Right lobe of liver (tissue), 6 donors: Measurements from ENCODE around the gene TIGD2. TPM values are rescaled to one million over a fixed set of nuclear protein-coding genes. Genes with fewer than 3 reads are reported as not detected.

ENCODE experiments used
- ATAC-seq, 4 donors: fragments of 200-7000 bp; cut with Tn5 transposase; one replicate each; pipeline ENCODE4 v1.9.1; 2020; ENCODE audit warnings: mild to moderate bottlenecking in 4 of 4, moderate library complexity in 4 of 4
- DNase-seq, 3 donors: peaks; one replicate each; pipeline ENCODE4 v3.0.0-alpha.2; 2020
- H3K27ac ChIP-seq, 3 donors: fragments of 200-600 bp; one replicate each; pipeline ENCODE4 v1.8.0; 2022
- H3K27me3 ChIP-seq, 2 donors: fragments of 200-600 bp; one replicate each; pipeline ENCODE4 v1.8.0; 2022
- H3K36me3 ChIP-seq, 4 donors: fragments of 200-600 bp; sonication (generic) in 1 of 4; one replicate each; pipeline versions ENCODE4 v1.5.1 to v1.8.0; 2017 to 2022; ENCODE audit warnings: control low read depth in 1 of 4
- H3K4me1 ChIP-seq, 4 donors: fragments of 200-600 bp; sonication (generic) in 1 of 4; one replicate each; pipeline versions ENCODE4 v1.5.1 to v1.8.0; 2017 to 2022; ENCODE audit warnings: control low read depth in 1 of 4
- H3K4me3 ChIP-seq, 3 donors: fragments of 200-600 bp; one replicate each; pipeline ENCODE4 v1.8.0; 2022
- H3K9me3 ChIP-seq, 4 donors: fragments of 200-600 bp; sonication (generic) in 1 of 4; one replicate each; pipeline versions ENCODE4 v1.5.1 to v1.8.0; 2017 to 2022; ENCODE audit warnings: control low read depth in 1 of 4
- CTCF ChIP-seq, 4 donors: fragments of 200-600 bp in 3 of 4; fragments of 450-650 bp in 1 of 4; IDR thresholded peaks; one replicate each; pipeline versions ENCODE4 v1.5.1 to v1.8.0; 2016 to 2022; ENCODE audit warnings: antibody characterized with exemption in 4 of 4, mild to moderate bottlenecking in 2 of 4
- POLR2A ChIP-seq: fragments of 450-650 bp; IDR thresholded peaks from one replicate; pipeline ENCODE4 v1.6.1; 2017; ENCODE audit warnings: antibody characterized with exemption, mild to moderate bottlenecking
- WGBS: methylation state at CpG from one replicate; pipeline ENCODE4 v1.1.6; 2018; ENCODE audit warnings: low coverage, low lambda C conversion rate; ENCODE audit not compliant: insufficient coverage; ENCODE audit errors: missing lambda C conversion rate; 5-methylcytosine and 5-hydroxymethylcytosine counted together
- intact Hi-C, 2 donors: fragments of 100-400 bp; cut with DNase I; formaldehyde crosslinking; loops; one replicate each; pipeline versions ENCODE4 v1.11.2 to v1.14.1; 2022
- long read RNA-seq: library from polyadenylated mRNA; unstranded; transcript quantifications from one replicate; pipeline ENCODE4 v2.0.0, GENCODE V29; 2019
- total RNA-seq, 6 experiments: library from RNA; depleted of rRNA in 2 of 6; stranded (reverse); fragments of >200 nt in 2 of 6; fragmentation: NEBNext Ultra II Directional in 3 of 6; extraction: Animal tissue kit (Norgen Biotek cat#: 25700) in 3 of 6; gene quantifications; one replicate each; pipeline versions ENCODE4 v1.1.0 to v1.2.4, GENCODE V29; 2016 to 2023
- donor health status: DM: no; HTN: yes; CAD: no.
- donor health status: DM: no; HTN: no; CAD: no.
- donor health status: DM: no; HTN: no; CAD: no.
- donor health status: DM: no; HTN: yes; CAD: no.
- donor health status: DM: no; HTN: yes; CAD: no.

The TIGD2 gene
- total RNA-seq, result 10 to 100 TPM in 5 of 6 experiments, 1 to 10 TPM in 1; 8.5 to 16.8 (median 13.8) TPM
- long read RNA-seq, partial matches to known transcripts, result 0 of 4 reads
- long read RNA-seq, other reads (novel, unspliced or antisense), result 0 of 4 reads

GRCh38 chr4:89110986-89111832 lies at the start of gene TIGD2:
Gene TIGD2 (plus strand): TSS chr4:89111533. CDS start chr4:89112975, 1,442 bp downstream.
- H3K36me3 ChIP-seq, result no peaks in the 10 kb centered on the region
- H3K27me3 ChIP-seq, result no peaks in the 10 kb centered on the region
- DNase-seq, result peak; percentile 92 to 93 (median 92)
- intact Hi-C loops, result no loop called here
- no peaks in the 10 kb centered on the region for H3K9me3 ChIP-seq
- 0% methylated on average over 8 of the region's 101 CpGs for WGBS
- peak; percentile 83 to 95 (median 88) for ATAC-seq
- peak; percentile 83 to 88 (median 86) for TF ChIP-seq CTCF (IDR thresholded peaks at IDR 0.05)
- peak; percentile 94 for TF ChIP-seq POLR2A
- peak within 1 kb of the TSS; percentile 77 to 90 (median 85) for H3K4me3 ChIP-seq
- peaks cover 0 to 36% (median 13%) of the 10 kb centered on the region in 4 donors for H3K4me1 ChIP-seq
- peak within 1 kb of the TSS; percentile 83 to 95 (median 92) for H3K27ac ChIP-seq

DNA sequence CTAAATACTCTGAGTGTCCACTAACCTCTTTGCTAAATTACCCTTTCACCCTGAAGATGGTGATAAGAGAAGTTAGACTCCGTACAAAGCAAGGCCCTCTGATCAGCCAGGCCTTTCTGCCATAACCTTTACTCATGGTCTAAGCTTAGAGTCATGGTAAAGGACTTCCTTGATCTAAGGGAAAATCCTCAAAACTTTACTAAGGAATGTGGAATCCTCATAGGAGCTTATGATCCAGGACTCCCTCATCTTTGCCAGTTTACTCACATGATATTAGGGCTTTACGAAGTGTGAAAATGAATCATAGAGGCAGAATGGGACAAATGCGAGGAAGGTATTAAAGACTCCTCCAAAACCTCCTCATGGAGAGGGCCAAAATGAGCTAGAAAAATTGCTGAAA lies 46.5 kb upstream of the TIGD2 start:
- no peaks in the 10 kb centered on the region for H3K36me3 ChIP-seq

DNA sequence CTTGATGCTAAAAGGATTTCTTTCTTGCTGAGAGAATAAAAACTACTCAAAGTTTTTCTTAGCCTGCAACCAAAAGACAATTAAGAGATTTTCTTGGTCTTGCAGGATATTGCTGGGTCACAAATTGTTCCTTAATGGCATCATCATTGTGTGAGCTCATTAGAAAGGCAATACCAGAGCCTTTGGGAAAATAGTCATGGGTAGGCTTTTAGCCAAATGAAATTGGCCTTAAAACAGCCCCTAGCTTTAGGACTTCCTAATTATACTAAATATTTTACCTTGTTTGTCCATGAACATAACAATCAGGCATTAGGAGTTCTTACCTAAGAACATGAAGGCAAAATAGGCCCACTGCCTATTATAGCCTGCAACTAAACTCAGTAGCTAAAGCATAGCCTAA lies 43.9 kb upstream of the TIGD2 start:
- no peak for ATAC-seq
- DNase-seq, result no peak
- H3K9me3 ChIP-seq, result no peaks in the 10 kb centered on the region
- no peak for TF ChIP-seq POLR2A
- no peak for TF ChIP-seq CTCF (IDR thresholded peaks at IDR 0.05)
- no peaks in the 10 kb centered on the region for H3K4me1 ChIP-seq
- no peak overlapping the region for H3K27ac ChIP-seq
- no peaks in the 10 kb centered on the region for H3K36me3 ChIP-seq
- intact Hi-C loops, result no loop called here
- no peak overlapping the region for H3K4me3 ChIP-seq
- no peaks in the 10 kb centered on the region for H3K27me3 ChIP-seq

More for the DNA sequence above, 46.5 kb upstream of the TIGD2 start:
- ATAC-seq (no peak), DNase-seq (no peak)
- no peaks in the 10 kb centered on the region for H3K4me1 ChIP-seq
- H3K4me3 ChIP-seq, result no peak overlapping the region
- intact Hi-C loops, result no loop called here
- no peaks in the 10 kb centered on the region for H3K27me3 ChIP-seq
- TF ChIP-seq CTCF (IDR thresholded peaks at IDR 0.05) (no peak), POLR2A (no peak)
- 55% methylated on average over 3 of the region's 3 CpGs for WGBS
- no peak overlapping the region for H3K27ac ChIP-seq
- no peaks in the 10 kb centered on the region for H3K9me3 ChIP-seq

DNA sequence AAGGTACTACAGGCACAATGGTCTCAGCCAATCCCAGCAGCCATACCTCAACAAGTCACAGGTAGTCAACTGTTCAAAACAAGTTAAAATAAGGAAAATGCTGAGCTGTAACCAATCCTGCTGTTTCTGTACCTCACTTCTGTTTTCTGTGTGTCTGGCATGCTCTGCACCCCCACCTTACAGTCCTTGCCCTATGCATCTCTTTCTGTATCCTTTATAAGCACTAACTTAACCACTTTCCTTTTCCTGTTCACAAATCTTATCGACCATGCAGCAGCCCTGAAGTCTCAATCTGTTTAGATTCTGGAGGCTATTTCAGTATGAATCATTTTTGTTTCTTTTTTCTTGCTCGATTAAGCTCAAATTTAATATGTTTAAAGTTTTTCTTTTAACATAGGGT lies 41.9 kb upstream of the TIGD2 start:
- H3K27ac ChIP-seq, result no peak overlapping the region
- H3K4me1 ChIP-seq, result no peaks in the 10 kb centered on the region
- WGBS, result 24% methylated on average over 2 of the region's 2 CpGs
- intact Hi-C loops, result no loop called here
- H3K4me3 ChIP-seq, result no peak overlapping the region
- H3K9me3 ChIP-seq, result no peaks in the 10 kb centered on the region
- no peak for ATAC-seq
- no peak for TF ChIP-seq CTCF (IDR thresholded peaks at IDR 0.05)
- no peak for TF ChIP-seq POLR2A
- H3K27me3 ChIP-seq, result no peaks in the 10 kb centered on the region
- DNase-seq, result no peak
- H3K36me3 ChIP-seq, result no peaks in the 10 kb centered on the region
